Coronary artery (tissue), 2 donors: ENCODE data around the gene SLC39A10.

Experiments
- DNase-seq: peaks from one replicate; pipeline ENCODE4 v3.0.0-alpha.2; 2017; ENCODE audit warnings: low spot score
- H3K27ac ChIP-seq, 2 donors: fragments of 200-600 bp; sonication (generic); one replicate each; pipeline ENCODE4 v1.5.1; 2016 to 2019
- H3K4me3 ChIP-seq: fragments of 200-600 bp; sonication (generic); 2 replicates; pipeline ENCODE4 v1.5.1; 2016; ENCODE audit warnings: mild to moderate bottlenecking, moderate library complexity
- CTCF ChIP-seq: fragments of 200-600 bp; sonication (generic); IDR thresholded peaks from one replicate; pipeline ENCODE4 v1.5.1; 2019; ENCODE audit warnings: antibody characterized with exemption

Gene SLC39A10

DNA sequence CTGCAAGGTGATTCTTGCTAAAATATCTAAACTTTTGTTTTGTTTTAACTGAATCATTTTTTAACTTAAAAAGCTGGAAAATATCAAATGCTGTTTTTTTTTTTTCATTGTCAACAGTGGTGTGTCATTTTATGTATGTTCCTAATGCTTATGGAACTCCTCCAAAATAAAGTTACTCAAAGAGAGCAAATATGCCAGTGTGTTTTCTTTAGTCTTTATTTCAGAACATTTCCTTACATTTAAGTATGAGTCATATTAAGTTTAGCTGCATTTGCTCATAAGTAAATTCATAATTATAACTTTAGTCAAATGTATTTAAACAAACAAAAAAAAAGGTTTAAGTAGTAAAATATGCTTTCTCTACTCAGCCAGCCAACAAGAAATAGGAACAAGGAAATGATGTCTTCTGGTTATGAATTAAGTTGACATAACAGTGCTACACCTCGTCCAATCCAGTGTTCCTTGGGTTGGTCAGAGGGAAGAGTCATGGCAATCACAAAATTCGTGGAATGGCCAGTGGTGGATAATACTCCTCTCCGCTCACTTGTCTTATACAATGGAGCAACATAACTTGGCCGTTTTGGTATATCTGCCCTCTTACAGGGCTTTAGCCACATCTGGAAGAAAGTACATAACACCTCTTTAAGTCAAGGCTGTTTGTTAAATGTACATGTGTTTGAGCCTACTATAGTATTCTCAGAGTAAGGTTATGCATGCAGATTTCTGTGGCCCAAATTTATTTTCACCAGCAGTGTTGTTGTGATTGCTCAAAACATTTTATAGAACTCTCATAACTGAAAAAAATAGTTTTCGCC is 80.7 kb downstream of the SLC39A10 start:
- DNase-seq, result no peak
- H3K4me3 ChIP-seq, result no peak overlapping the region
- TF ChIP-seq CTCF, result no peak
- no peak overlapping the region for H3K27ac ChIP-seq

- no peak overlapping the region for H3K27ac ChIP-seq
- no peak for TF ChIP-seq CTCF
- H3K4me3 ChIP-seq, result no peak overlapping the region
- DNase-seq, result no peak
Measured at GRCh38 chr2:195741191-195741590, 84.2 kb downstream of the SLC39A10 start.

- TF ChIP-seq CTCF, result no peak
- no peak for DNase-seq
- H3K27ac ChIP-seq, result no peak overlapping the region
- no peak overlapping the region for H3K4me3 ChIP-seq
Measured at GRCh38 chr2:195756218-195756942, 99.4 kb downstream of the SLC39A10 start.

- DNase-seq, result no peak
- no peak for TF ChIP-seq CTCF
- Histone ChIP-seq H3K27ac (no peak overlapping the region), H3K4me3 (no peak overlapping the region)
Measured at GRCh38 chr2:195758846-195759245, 101.8 kb downstream of the SLC39A10 start.

GRCh38 chr2:195759877-195760276 is 102.9 kb downstream of the SLC39A10 start:
- no peak for TF ChIP-seq CTCF
- Histone ChIP-seq H3K27ac (no peak overlapping the region), H3K4me3 (no peak overlapping the region)
- DNase-seq, result no peak

DNA sequence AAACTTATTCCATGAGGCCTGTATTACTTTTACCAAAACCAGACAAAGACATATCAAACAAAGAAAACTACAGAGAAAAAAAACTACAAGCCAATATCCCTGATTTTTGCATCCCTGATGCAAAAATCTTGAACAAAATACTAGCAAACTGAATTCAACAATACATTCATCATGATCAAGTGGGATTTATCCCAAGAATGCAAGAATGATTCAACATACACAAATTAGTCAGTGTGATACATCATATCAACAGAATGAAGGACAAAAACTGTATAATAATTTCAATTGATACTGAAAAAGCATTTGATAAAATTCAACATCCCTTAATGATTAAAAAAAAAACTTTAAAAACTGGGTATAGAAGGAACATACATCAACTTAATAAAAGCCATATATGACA is 106.8 kb downstream of the SLC39A10 start:
- DNase-seq, result no peak
- TF ChIP-seq CTCF, result no peak
- no peak overlapping the region for H3K4me3 ChIP-seq
- H3K27ac ChIP-seq, result no peak overlapping the region

DNA sequence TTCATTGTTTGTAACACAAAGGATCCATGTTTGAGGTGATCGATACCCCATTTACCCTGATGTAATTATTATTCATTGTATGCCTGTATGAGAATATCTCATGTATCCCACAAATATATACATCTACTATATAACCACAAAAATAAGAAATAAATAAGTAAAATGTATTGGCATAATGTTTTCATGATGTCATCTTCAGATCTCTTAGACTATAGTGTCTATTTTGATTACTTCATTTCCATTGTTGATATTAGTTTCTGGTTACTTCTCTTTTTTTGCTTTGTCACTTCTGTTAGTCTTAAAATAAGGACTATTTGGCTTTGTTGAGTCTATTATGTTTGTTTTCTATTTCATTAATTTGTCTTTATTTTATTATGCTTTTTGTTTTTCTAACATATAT is 109.7 kb downstream of the SLC39A10 start:
- no peak overlapping the region for H3K4me3 ChIP-seq
- no peak for TF ChIP-seq CTCF
- no peak overlapping the region for H3K27ac ChIP-seq
- DNase-seq, result no peak
